Heart right ventricle (tissue), 16 donors: ENCODE data around the gene CCDC18. TPM values are rescaled to one million over a fixed set of nuclear protein-coding genes. Genes with fewer than 3 reads are reported as not detected.

Experiments used
- ATAC-seq, 8 donors: fragments of 200-7000 bp; cut with Tn5 transposase; one replicate each; pipeline ENCODE4 v1.9.1; 2020; ENCODE audit warnings: mild to moderate bottlenecking in 8 of 8, moderate library complexity in 8 of 8, moderate number of reproducible peaks in 1 of 8
- DNase-seq, 2 donors: peaks; one replicate each; pipeline ENCODE4 v3.0.0-alpha.2; 2020
- H3K27ac ChIP-seq, 10 donors: fragments of 200-600 bp; sonication (generic) in 2 of 10; one replicate each; pipeline versions ENCODE4 v1.5.0 to v1.8.0; 2020 to 2022; ENCODE audit warnings: mild to moderate bottlenecking in 3 of 10
- H3K27me3 ChIP-seq, 7 donors: fragments of 200-600 bp; one replicate each; pipeline ENCODE4 v1.8.0; 2021 to 2022; ENCODE audit warnings: mild to moderate bottlenecking in 2 of 7
- H3K36me3 ChIP-seq, 9 donors: fragments of 200-600 bp; sonication (generic) in 1 of 9; one replicate each; pipeline versions ENCODE4 v1.5.0 to v1.8.0; 2020 to 2022; ENCODE audit warnings: mild to moderate bottlenecking in 2 of 9
- H3K4me1 ChIP-seq, 9 donors: fragments of 200-600 bp; sonication (generic) in 1 of 9; one replicate each; pipeline versions ENCODE4 v1.5.0 to v1.8.0; 2020 to 2022; ENCODE audit warnings: mild to moderate bottlenecking in 4 of 9
- H3K4me3 ChIP-seq, 10 donors: fragments of 200-600 bp; sonication (generic) in 2 of 10; one replicate each; pipeline versions ENCODE4 v1.5.0 to v1.8.0; 2020 to 2022; ENCODE audit warnings: mild to moderate bottlenecking in 7 of 10, moderate library complexity in 2 of 10
- H3K9me3 ChIP-seq, 11 donors: fragments of 200-600 bp in 10 of 11; sonication (generic) in 2 of 11; one replicate each; pipeline versions ENCODE4 v1.5.0 to v1.8.0; 2013 to 2022; ENCODE audit warnings: mild to moderate bottlenecking in 2 of 11, control low read depth in 1 of 11, moderate library complexity in 1 of 11
- CTCF ChIP-seq, 9 donors: fragments of 200-600 bp; sonication (generic) in 2 of 9; IDR thresholded peaks; one replicate each; pipeline versions ENCODE4 v1.5.0 to v1.8.0; 2021 to 2022; ENCODE audit warnings: antibody characterized with exemption in 9 of 9, mild to moderate bottlenecking in 5 of 9, moderate library complexity in 1 of 9
- WGBS, 2 donors: extraction: QIAGEN DNeasy Blood & Tissue Kit; methylation state at CpG; one replicate each; pipeline ENCODE4 v1.1.7; 2013; ENCODE audit warnings: inconsistent platforms in 1 of 2; 5-methylcytosine and 5-hydroxymethylcytosine counted together
- intact Hi-C, 10 donors: fragments of 100-400 bp; cut with DNase I; formaldehyde crosslinking; loops; one replicate each; pipeline versions ENCODE4 v1.11.1 to v1.14.2; 2022
- polyA plus RNA-seq, 2 donors: library from polyadenylated mRNA; stranded (reverse); fragments of 200-250 nt; gene quantifications; one replicate each; pipeline ENCODE4 v1.2.3, GENCODE V29; 2013
- total RNA-seq, 10 donors: library from RNA; stranded (reverse); fragmentation: NEBNext Ultra II Directional in 3 of 10; extraction: Animal tissue kit (Norgen Biotek cat#: 25700) in 3 of 10; gene quantifications; one replicate each; pipeline versions ENCODE4 v1.2.1 to v1.2.4, GENCODE V29; 2021 to 2023
- donor health status: Arrhythmogenic right ventricular cardiomyopathy.
- donor health status: ischemic (EF 13 %, LVEDD 7.1; RV severe dilation, severe dysfunction).
- donor health status: healthy with polysubstance abuse.
- donor health status: DM: no; HTN: yes; CAD: no.
- donor health status: DM: no; HTN: no; CAD: no.
- donor health status: ischemic (EF 25% LVEDD 6.9; RV normal size, moderate dysfunction).
- donor health status: ischemic (EF 25% LVEDD 5.7; RV mildly dilated, moderate dysfunction).
- donor health status: healthy.
- donor health status: DM: yes; HTN: yes; CAD: no.
- donor health status: Ischemic cardiomyopathy.
- donor health status: ischemic (EF 35%, LVEDD 5.7; RV mildly dilated, moderate dysfunction).
- donor health status: nonischemic (EF 11% LVEDD 7.7; RV severe dilation, severe dysfunction).
- donor health status: DM: yes; HTN: yes; CAD: no.
- donor health status: PGD.
- donor health status: ischemic (EF 29% LVEDD 5.4; RV normal size, mild dysfunction).
- donor health status: nonischemic (EF 23%, LVEDD 6.1; RV moderate dilation, normal function).

The CCDC18 gene
- total and polyA plus RNA-seq, 12 donors: 1.4 to 6.8 (median 3.0) TPM

GRCh38 chr1:93143769-93144168 is 36.8 kb upstream of the CCDC18 start:
- peaks cover 0 to 8% (median 0%) of the 10 kb centered on the region in 9 donors for H3K4me1 ChIP-seq
- H3K27me3 ChIP-seq: no peaks in the 10 kb centered on the region
- DNase-seq (no peak), ATAC-seq (no peak)
- no peak for TF ChIP-seq CTCF (IDR thresholded peaks at IDR 0.05)
- intact Hi-C loops: no loop called here
- WGBS, 2 donors: 96 to 97% methylated on average over 4 of the region's 4 CpGs
- H3K27ac ChIP-seq: no peak overlapping the region
- peaks cover 0 to 43% (median 0%) of the 10 kb centered on the region in 9 donors for H3K36me3 ChIP-seq
- no peaks in the 10 kb centered on the region for H3K9me3 ChIP-seq
- H3K4me3 ChIP-seq: no peak overlapping the region

GRCh38 chr1:93148001-93148400 is 32.5 kb upstream of the CCDC18 start:
- no peak for TF ChIP-seq CTCF (IDR thresholded peaks at IDR 0.05)
- Histone ChIP-seq H3K27me3 (no peaks in the 10 kb centered on the region), H3K9me3 (no peaks in the 10 kb centered on the region), H3K4me3 (no peak overlapping the region), H3K36me3 (peaks cover 0 to 57% (median 7%) of the 10 kb centered on the region in 9 donors), H3K4me1 (peaks cover 0 to 8% (median 0%) of the 10 kb centered on the region in 9 donors), H3K27ac (no peak overlapping the region)
- no peak for DNase-seq
- intact Hi-C loops: no loop called here
- WGBS, 2 donors: 46 to 47% methylated on average over 7 of the region's 7 CpGs
- ATAC-seq: no peak

- H3K9me3 ChIP-seq: no peaks in the 10 kb centered on the region
- intact Hi-C loops: no loop called here
- peaks cover 0 to 85% (median 24%) of the 10 kb centered on the region in 9 donors for H3K36me3 ChIP-seq
- H3K4me1 ChIP-seq: peaks cover 0 to 8% (median 0%) of the 10 kb centered on the region in 9 donors
- ATAC-seq (no peak), DNase-seq (no peak)
- H3K27me3 ChIP-seq: no peaks in the 10 kb centered on the region
- TF ChIP-seq CTCF (IDR thresholded peaks at IDR 0.05): no peak
- H3K27ac ChIP-seq: no peak overlapping the region
- no peak overlapping the region for H3K4me3 ChIP-seq
- 68 to 69% methylated on average over 1 of the region's 1 CpG for WGBS, 2 donors
These were observed 29.8 kb upstream of the CCDC18 start for GRCh38 chr1:93150729-93151128.

GRCh38 chr1:93151474-93151873 is 29.1 kb upstream of the CCDC18 start:
- Histone ChIP-seq H3K36me3 (peaks cover 0 to 92% (median 24%) of the 10 kb centered on the region in 9 donors), H3K27me3 (no peaks in the 10 kb centered on the region), H3K27ac (no peak overlapping the region), H3K4me1 (peaks cover 0 to 8% (median 0%) of the 10 kb centered on the region in 9 donors), H3K9me3 (no peaks in the 10 kb centered on the region), H3K4me3 (no peak overlapping the region)
- intact Hi-C loops: no loop called here
- ATAC-seq (no peak), DNase-seq (no peak)
- TF ChIP-seq CTCF (IDR thresholded peaks at IDR 0.05): no peak
